Activated naive CD4-positive, alpha-beta T cell treated with anti-CD3 and anti-CD28 coated beads, Interleukin-2, amount 50 U/mL, for 24 hours (primary cell): ENCODE results near the gene MYO15B.
"Not testable (repeated sequence)": the region's sequence is repeated elsewhere in the genome, so short reads cannot be mapped to it uniquely, and the experiment has no call there.

ENCODE experiments used
- H3K27ac Mint-ChIP-seq: one replicate; pipeline ENCODE4 v1.8.0; 2021; ENCODE audit warnings: mild to moderate bottlenecking, mixed read lengths
- H3K27me3 Mint-ChIP-seq: one replicate; pipeline ENCODE4 v1.8.0; 2021; ENCODE audit warnings: mixed read lengths
- H3K36me3 Mint-ChIP-seq: one replicate; pipeline ENCODE4 v1.8.0; 2021; ENCODE audit warnings: mixed read lengths
- H3K4me1 Mint-ChIP-seq: one replicate; pipeline ENCODE4 v1.8.0; 2021; ENCODE audit warnings: mixed read lengths
- H3K4me3 Mint-ChIP-seq: one replicate; pipeline ENCODE4 v1.8.0; 2021; ENCODE audit warnings: mild to moderate bottlenecking, mixed read lengths
- H3K9me3 Mint-ChIP-seq: one replicate; pipeline ENCODE4 v1.8.0; 2021; ENCODE audit warnings: mixed read lengths

The MYO15B gene

GRCh38 chr17:75588596-75589011 lies 1.0 kb downstream of the MYO15B start:
- Mint-ChIP-seq H3K27me3 (no peaks in the 10 kb centered on the region), H3K4me3 (no peak overlapping the region), H3K36me3 (no peaks in the 10 kb centered on the region), H3K4me1 (peaks cover 4% of the 10 kb centered on the region), H3K27ac (no peak overlapping the region), H3K9me3 (no peaks in the 10 kb centered on the region)

DNA sequence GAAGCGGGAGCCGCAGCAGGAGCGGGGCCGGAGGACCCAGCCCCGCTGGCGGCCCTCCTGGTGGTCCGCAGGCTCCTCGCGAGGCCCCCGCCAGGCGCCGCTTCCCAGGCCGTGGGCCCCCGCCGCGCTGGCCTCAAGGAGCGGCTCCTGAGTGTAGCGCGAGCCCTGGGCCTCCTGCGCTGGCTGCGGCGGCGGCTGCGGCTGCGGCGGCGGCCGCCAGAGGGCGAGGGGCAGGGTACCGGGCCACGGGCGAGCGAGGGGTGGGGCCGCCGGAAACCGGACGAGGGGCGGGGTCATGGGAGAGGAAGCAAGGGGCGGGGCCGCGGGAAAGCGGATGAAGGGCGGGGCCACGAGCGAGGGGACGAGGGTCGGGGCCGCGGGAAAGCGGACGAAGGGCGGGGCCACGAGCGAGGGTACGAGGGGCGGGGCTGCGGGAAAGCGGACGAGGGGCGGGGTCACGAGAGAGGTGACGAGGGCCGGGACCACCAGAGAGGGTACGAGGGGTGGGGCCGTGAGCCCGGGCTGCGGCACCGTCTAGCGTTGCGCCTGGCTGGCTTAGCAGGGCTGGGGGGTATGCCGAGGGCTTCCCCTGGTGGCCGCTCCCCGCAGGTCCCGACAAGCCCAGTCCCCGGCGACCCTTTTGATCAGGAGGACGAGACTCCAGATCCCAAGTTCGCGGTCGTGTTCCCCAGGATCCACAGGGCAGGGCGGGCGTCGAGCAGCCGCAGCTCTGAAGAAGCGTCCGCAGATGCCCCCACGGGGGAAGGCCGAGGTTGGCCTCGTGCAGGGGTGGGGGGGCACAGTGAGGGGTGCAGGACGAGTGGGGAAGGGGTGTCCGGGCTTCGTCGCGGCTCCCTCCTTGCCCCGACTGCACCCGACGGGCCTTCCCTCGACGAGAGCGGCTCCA lies 1.7 kb downstream of the MYO15B start:
- Mint-ChIP-seq H3K4me1 (peaks cover 4% of the 10 kb centered on the region), H3K36me3 (no peaks in the 10 kb centered on the region), H3K4me3 (peak overlapping the region; percentile 74), H3K27me3 (no peaks in the 10 kb centered on the region), H3K27ac (no peak overlapping the region), H3K9me3 (no peaks in the 10 kb centered on the region)

DNA sequence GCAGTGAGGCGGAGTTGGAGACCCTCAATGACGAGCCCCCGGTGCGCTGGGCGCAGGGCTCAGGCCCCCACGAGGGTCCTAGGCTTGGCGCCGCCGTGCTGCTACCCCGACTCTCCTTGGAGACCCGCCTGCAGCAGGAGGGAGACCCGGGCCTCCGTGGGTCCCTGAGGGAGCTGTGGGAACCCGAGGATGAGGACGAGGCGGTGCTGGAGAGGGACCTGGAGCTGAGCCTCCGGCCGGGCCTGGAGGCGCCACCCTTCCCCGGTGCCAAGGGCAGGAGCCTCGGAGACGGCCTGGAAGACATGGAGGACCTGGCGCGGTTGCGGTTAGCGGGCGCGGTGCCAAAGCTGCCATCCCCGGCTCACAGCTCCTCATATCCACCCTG lies 2.3 kb downstream of the MYO15B start:
- no peaks in the 10 kb centered on the region for H3K9me3 Mint-ChIP-seq
- H3K4me3 Mint-ChIP-seq: no peak overlapping the region
- H3K27ac Mint-ChIP-seq: no peak overlapping the region

DNA sequence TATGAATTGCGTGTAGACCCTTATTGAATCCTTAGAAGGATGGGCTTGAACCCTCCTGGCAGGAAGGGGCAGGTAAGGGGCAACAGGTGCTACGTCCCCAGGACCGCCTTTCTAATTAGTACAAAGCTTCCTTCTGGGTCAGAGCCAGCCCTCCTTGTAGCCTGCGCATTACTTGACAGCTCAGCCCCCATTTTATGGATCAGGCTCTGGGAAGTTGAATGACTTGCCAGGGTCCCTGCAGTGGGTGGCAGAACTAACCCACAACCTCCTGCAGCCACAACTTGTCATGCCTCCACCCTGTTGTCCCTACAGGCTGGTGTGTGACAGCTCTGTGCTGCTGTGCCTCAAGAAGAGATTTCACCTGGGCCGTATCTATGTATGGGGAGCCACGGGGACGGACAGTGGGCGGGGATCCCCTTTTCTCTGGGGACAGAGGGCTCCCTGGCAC lies 2.7 kb downstream of the MYO15B start:
- Mint-ChIP-seq H3K27ac (no peak overlapping the region), H3K4me3 (no peak overlapping the region), H3K27me3 (no peaks in the 10 kb centered on the region), H3K36me3 (no peaks in the 10 kb centered on the region), H3K4me1 (peaks cover 4% of the 10 kb centered on the region), H3K9me3 (no peaks in the 10 kb centered on the region)

More for the DNA sequence above, 2.3 kb downstream of the MYO15B start:
- H3K36me3 Mint-ChIP-seq: no peaks in the 10 kb centered on the region
- peaks cover 4% of the 10 kb centered on the region for H3K4me1 Mint-ChIP-seq
- no peaks in the 10 kb centered on the region for H3K27me3 Mint-ChIP-seq

DNA sequence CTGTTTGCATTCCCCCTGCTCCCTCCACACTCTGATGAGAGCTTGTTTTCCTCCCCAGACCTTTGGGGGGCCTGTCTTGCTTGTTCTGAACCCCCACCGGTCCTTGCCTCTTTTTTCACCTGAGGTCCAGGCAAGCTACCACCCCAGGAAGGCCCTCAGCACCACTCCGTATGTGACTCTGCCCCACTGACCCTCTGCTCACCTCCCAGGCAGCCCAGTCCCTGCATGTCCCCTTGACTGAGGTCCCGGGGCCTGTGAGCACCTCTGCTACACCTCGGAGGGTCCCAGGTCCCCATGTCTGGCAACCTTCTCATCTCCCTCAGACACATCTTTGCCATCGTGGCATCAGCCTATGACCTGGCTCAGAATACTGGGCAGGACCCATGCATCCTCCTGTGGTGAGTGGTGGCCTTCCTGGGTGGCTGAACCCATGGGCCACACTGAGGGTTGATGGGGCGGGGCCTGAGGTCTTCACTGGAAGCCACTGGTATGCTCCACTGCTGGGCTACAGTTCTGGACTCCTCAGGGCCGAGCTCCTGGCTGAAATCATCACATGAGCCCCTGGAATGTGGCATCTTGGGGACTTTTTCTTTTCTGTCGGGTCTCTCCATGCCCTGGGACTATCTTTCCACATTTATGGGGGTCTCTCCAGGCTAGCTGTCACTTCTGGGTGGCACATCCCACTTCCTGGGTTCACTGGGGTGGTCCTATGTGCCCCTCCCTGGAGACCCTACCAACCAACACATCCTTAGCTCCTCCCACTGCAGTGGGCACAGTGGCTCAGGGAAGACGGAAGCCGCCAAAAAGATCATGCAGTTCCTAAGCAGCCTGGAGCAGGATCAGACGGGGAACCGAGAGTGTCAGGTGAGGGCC lies 3.5 kb downstream of the MYO15B start:
- Mint-ChIP-seq H3K4me1 (peaks cover 4% of the 10 kb centered on the region), H3K36me3 (no peaks in the 10 kb centered on the region), H3K27me3 (no peaks in the 10 kb centered on the region), H3K9me3 (no peaks in the 10 kb centered on the region), H3K27ac (no peak overlapping the region), H3K4me3 (no peak overlapping the region)

GRCh38 chr17:75591722-75592302 lies 4.2 kb downstream of the MYO15B start:
- H3K9me3 Mint-ChIP-seq: no peaks in the 10 kb centered on the region
- H3K36me3 Mint-ChIP-seq: no peaks in the 10 kb centered on the region
- H3K4me3 Mint-ChIP-seq: no peak overlapping the region
- no peaks in the 10 kb centered on the region for H3K27me3 Mint-ChIP-seq
- peaks cover 4% of the 10 kb centered on the region for H3K4me1 Mint-ChIP-seq
- no peak overlapping the region for H3K27ac Mint-ChIP-seq

GRCh38 chr17:75592348-75593020 lies 4.9 kb downstream of the MYO15B start:
- H3K4me1 Mint-ChIP-seq: no peaks in the 10 kb centered on the region
- no peaks in the 10 kb centered on the region for H3K9me3 Mint-ChIP-seq
- no peaks in the 10 kb centered on the region for H3K36me3 Mint-ChIP-seq
- H3K27ac Mint-ChIP-seq: no peak overlapping the region
- H3K27me3 Mint-ChIP-seq: no peaks in the 10 kb centered on the region
- no peak overlapping the region for H3K4me3 Mint-ChIP-seq

DNA sequence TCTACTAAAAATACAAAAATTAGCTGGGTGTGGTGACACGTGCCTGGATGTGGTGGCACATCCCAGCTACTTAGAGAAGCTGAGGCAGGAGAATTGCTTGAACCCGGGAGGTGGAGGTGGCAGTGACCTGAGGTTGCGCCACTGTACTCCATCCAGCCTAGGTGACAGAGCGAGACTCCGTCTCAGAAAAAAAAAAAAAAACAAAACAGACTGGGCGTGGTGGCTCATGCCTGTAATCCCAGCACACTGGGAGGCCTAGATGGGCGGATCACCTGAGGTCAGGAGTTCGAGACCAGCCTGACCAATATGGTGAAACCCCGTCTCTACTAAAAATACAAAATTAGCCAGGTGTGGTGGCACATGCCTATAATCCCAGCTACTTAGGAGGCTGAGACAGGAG lies 5.8 kb downstream of the MYO15B start:
- not testable (repeated sequence) for H3K27ac Mint-ChIP-seq, H3K4me1 Mint-ChIP-seq, H3K9me3 Mint-ChIP-seq, H3K36me3 Mint-ChIP-seq, H3K27me3 Mint-ChIP-seq, H3K4me3 Mint-ChIP-seq

DNA sequence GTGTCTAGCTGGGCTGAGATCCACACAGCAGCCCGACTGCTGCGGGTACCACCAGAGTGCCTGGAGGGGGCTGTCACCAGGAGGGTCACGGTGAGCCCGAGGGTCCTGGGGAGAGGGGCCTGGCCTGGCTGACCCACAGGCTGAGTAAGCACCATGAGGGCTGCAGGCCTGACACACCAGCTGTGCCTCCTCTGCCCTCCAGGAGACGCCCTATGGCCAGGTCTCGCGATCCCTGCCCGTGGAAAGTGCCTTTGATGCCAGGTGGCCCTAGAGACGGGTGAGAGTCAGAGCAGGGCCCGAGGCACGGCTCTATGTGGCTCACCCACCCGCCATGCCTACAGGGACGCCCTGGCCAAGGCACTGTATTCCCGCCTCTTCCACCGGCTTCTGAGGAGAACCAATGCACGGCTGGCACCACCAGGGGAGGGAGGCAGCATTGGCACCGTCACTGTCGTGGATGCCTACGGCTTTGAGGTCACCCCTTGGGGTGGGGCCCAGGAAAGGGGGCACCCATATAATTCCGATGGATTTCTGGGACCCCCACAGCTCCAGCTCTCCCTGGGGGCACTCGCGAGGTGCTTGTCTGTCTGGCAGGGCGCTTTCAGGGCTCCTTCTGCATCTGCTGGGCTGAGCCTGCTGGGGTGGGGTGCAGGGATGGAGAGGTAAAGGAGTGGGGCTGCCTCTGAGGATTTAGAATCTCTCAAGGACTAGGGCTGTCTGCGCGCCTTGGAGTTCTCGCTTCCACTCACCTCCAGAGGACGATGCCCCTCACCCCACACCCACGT lies 7.1 kb downstream of the MYO15B start:
- Mint-ChIP-seq H3K27ac (no peak overlapping the region), H3K4me1 (no peaks in the 10 kb centered on the region), H3K27me3 (no peaks in the 10 kb centered on the region), H3K4me3 (no peak overlapping the region), H3K9me3 (no peaks in the 10 kb centered on the region), H3K36me3 (no peaks in the 10 kb centered on the region)

- Mint-ChIP-seq H3K27me3 (no peaks in the 10 kb centered on the region), H3K27ac (no peak overlapping the region), H3K36me3 (no peaks in the 10 kb centered on the region), H3K4me1 (no peaks in the 10 kb centered on the region), H3K4me3 (no peak overlapping the region), H3K9me3 (no peaks in the 10 kb centered on the region)
Observed at GRCh38 chr17:75595284-75595919, 7.8 kb downstream of the MYO15B start.

DNA sequence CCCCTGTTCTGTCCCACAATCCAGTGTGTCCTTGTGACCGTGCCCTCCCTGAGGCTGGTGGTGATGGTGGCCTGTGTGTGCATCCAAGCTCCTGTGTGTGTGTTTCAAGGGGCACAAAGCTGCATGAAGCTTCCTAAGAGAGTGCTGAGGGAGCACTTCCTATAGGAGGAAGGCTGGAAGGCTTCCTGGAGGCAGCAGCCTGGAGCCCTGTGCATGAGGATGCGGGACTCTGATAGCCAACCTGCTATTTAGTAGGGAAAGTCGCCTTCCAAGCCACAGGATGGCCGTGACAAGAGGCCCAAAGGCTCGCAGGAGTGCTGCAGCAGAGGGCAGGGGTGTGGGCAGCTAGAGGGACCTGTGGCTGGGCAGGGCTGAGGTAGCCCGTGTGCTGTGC lies 8.3 kb downstream of the MYO15B start:
- Mint-ChIP-seq H3K9me3 (no peaks in the 10 kb centered on the region), H3K4me3 (no peak overlapping the region), H3K4me1 (no peaks in the 10 kb centered on the region), H3K36me3 (no peaks in the 10 kb centered on the region), H3K27me3 (no peaks in the 10 kb centered on the region), H3K27ac (no peak overlapping the region)

DNA sequence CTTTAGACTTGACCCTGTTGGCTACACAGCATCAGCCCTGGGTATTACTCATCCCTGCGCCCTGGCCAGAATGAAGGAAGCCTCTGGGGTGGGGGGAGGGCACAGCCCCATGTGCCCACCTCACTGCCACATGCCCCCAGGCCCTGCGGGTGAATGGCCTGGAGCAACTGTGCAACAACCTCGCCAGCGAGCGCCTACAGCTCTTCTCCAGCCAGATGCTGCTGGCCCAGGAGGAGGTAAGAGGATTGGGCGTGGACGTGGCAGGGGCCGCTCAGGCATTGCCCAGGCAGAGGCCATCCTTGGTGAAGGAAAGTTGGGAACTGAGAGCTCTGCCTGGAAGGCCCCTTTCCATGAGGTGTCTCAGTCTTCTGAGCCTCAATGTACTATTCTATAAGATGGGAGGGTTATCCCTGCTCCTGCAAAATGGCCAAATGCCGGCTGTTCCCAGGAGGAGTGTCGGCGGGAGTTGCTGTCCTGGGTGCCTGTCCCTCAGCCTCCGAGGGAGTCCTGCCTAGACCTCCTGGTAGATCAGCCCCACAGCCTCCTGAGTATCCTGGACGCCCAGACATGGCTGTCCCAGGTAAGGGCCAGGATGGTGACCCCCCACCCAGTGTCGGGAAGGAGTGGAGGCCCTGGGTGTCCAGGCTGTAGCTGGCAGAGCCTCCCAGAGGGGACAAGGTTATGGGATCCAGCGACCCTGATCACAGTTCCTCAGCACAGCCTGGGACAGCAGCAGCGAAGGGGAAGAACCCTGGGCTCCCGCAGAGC lies 8.9 kb downstream of the MYO15B start:
- Mint-ChIP-seq H3K4me1 (no peaks in the 10 kb centered on the region), H3K36me3 (no peaks in the 10 kb centered on the region), H3K27me3 (no peaks in the 10 kb centered on the region), H3K9me3 (no peaks in the 10 kb centered on the region), H3K4me3 (no peak overlapping the region), H3K27ac (no peak overlapping the region)

DNA sequence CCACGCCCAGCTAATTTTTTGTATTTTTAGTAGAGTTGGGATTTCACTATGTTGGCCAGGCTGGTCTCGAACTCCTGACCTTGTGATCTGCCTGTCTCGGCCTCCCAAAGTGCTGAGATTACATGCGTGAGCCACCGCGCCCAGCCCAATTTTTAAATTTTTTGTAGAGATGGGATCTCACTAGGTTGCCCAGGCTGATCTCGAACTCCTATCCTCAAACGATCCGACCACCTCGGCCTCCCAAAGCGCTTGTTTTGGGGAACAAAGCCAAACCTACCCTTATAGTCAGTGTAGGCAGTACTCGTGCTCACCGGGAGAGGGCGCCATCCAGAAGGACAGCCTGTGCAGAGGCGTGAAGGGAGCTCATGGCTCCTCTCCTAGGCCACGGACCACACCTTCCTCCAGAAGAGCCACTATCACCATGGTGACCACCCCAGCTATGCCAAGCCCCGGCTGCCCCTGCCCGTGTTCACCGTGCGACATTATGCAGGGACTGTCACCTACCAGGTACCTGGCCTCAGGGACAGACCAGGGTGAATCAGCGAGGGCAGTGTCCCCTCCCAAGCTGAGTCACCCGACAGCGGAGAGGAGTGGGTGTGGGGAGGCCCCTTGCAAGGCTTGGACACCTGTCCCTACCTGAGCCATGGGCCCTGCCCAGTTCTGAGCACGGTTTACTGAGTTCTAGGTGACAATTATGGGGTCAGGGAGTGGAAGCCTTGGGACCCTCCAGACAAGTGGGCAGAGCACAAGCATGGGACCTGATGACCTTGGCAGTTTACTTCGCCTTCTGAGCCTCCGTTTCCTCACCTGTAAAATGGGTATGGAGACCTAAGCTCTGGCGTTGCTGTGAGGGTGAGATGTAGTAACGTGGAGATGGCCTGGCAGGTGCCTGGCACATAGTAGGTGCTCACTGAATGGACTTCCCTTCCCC lies 13.7 kb downstream of the MYO15B start:
- no peak overlapping the region for H3K4me3 Mint-ChIP-seq
- no peaks in the 10 kb centered on the region for H3K27me3 Mint-ChIP-seq
- H3K27ac Mint-ChIP-seq: no peak overlapping the region
- no peaks in the 10 kb centered on the region for H3K36me3 Mint-ChIP-seq
- no peaks in the 10 kb centered on the region for H3K4me1 Mint-ChIP-seq
- no peaks in the 10 kb centered on the region for H3K9me3 Mint-ChIP-seq
